GM12872 (cell line): ENCODE measurements around the gene C1QTNF6.

Experiments used
- CTCF ChIP-seq: IDR thresholded peaks from 3 replicates; pipeline ENCODE4 v1.5.1; 2011; ENCODE audit warnings: low read depth, mild to moderate bottlenecking, low read length, moderate library complexity; ENCODE audit not compliant: insufficient read depth

Gene C1QTNF6

DNA sequence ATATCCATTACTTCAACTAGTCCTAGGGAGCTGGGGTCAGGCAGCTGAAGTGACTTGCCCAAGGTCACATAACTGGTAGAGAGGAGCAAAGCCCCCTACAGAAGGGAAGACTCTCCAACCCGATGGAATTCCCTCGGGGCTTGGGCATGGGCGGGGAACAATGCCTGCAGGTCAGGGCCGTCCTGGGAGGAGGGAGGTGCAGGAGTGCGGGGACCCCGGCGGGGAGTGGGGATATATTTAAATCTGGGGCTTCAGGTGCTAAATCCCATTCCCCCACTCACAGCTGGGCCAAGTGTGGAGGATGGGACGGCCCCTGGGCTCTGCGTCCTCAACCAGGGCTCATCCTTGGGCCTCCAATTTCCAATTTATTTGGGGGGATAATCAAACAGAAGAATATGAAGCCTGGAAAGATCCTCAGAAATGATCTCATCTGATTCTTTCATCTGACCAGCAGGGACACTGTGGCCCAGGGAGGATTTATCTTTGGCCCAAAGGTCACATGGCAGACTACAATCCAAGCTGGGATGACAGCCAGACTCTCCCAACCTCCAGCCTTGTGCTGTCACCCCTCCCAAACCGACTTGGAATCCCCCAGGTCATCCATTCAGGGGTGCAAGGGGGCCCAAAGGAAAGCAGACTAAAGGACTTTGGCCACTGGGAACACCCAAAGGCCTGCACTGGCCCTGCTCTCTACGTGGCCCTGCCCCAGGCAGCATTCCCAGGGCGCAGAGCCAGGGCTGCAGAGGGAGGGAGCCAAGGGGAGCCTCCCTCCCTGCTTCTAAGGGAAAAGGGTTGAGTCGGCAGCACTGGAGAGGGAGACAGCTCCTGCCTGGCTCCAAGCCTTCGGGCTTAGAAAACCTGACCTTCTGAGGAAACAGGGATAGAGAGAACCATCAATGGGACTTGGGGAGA is 8.7 kb upstream of the C1QTNF6 start:
- no peak for TF ChIP-seq CTCF

DNA sequence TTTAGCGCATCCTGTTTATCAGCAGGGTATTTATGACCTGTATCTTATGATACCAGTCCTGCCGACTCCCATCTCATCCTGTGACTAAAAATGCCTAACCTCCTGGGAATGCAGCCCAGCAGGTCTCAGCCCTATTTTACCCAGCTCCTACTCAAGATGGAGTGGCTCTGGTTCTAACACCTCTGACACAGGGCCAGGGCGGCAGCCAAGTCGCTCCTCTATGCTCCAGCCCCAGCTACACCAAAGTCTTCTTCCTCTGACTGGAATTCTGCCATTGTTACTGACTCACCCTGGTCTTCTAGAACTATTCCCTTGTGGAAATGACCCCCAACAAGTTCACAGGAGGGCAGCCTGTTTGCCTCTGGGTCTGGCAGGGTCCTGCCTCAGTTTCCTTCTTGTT is 7.9 kb upstream of the C1QTNF6 start:
- TF ChIP-seq CTCF, result no peak

GRCh38 chr22:37194750-37195149 is 6.7 kb upstream of the C1QTNF6 start:
- TF ChIP-seq CTCF, result no peak

- TF ChIP-seq CTCF, result no peak
Measured at GRCh38 chr22:37193629-37194191, 5.7 kb upstream of the C1QTNF6 start.

DNA sequence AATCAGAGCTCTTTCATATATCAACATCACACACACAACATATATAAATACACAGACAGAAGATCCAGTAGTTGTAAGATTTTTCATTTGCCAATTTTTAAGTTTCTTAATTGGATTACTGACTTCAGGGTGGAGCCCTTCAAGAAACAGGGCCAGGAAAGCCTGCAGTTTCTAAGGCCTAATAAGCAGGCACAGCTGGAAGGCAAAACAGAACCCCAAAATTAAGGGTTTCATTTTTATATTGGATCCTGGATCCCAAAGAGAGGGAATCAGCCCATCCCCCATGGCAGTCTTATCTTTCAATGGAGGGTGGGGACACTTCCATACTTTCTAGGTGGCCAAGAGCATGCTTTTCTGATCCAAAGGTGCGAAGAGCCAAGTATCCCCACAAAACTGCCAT is 4.7 kb upstream of the C1QTNF6 start:
- no peak for TF ChIP-seq CTCF

- TF ChIP-seq CTCF, result no peak
Measured at GRCh38 chr22:37192204-37192603, 4.2 kb upstream of the C1QTNF6 start.

- no peak for TF ChIP-seq CTCF
Measured at GRCh38 chr22:37190262-37190780, 2.3 kb upstream of the C1QTNF6 start.
